AG04450 (cell line): Measurements from ENCODE around the gene HOXA9. TPM values are rescaled to one million over a fixed set of nuclear protein-coding genes. Genes with fewer than 3 reads are reported as not detected.

Source experiments
- CTCF ChIA-PET: fragments of 300-600, 350-600 bp; formaldehyde crosslinking; extraction: SDS; loops from one replicate; lab custom pipeline; 2022; ENCODE audit warnings: antibody characterized with exemption, inconsistent platforms; lab: Charles Lee
- POLR2A ChIA-PET: fragments of 350-600 bp; formaldehyde crosslinking; extraction: SDS; loops from one replicate; lab custom pipeline; 2021; ENCODE audit warnings: antibody characterized with exemption, inconsistent platforms; lab: Yijun Ruan, JAX
- DNase-seq: peaks from one replicate; pipeline ENCODE4 v3.0.0-alpha.2; 2011; ENCODE audit warnings: low read depth, low spot score
- H3K27ac ChIP-seq: one replicate; pipeline ENCODE4 v1.5.1; 2012; ENCODE audit warnings: low read depth, low read length, control low read depth
- H3K27me3 ChIP-seq: one replicate; pipeline ENCODE4 v1.6.0; 2012; ENCODE audit warnings: low read length; ENCODE audit not compliant: control insufficient read depth, insufficient read depth
- H3K4me3 ChIP-seq: 2 replicates; pipeline ENCODE4 v1.5.1; 2011; ENCODE audit warnings: mild to moderate bottlenecking, low read depth, low read length, control low read depth
- H3K9me3 ChIP-seq: 2 replicates; pipeline ENCODE4 v1.5.1; 2012; ENCODE audit warnings: low read length; ENCODE audit not compliant: control insufficient read depth, insufficient read depth
- CTCF ChIP-seq: IDR thresholded peaks from 2 replicates; pipeline ENCODE4 v1.5.1; 2011; ENCODE audit warnings: low read depth, low read length, control low read depth, inconsistent platforms
- polyA plus RNA-seq: library from polyadenylated mRNA; depleted of rRNA; stranded (reverse); fragments of >200 nt; gene quantifications from 2 replicates; pipeline ENCODE4 v1.2.3, GENCODE V29; 2011

Gene HOXA9
- polyA plus RNA-seq, 1 experiment, result 1.5 TPM

- no peak for DNase-seq
- POLR2A ChIA-PET, result no interaction called here
- no peak overlapping the region for H3K27ac ChIP-seq
- no peak for TF ChIP-seq CTCF
- H3K9me3 ChIP-seq, result peaks cover 11% of the 10 kb centered on the region; the same call in 1 of the 2 replicates
- H3K4me3 ChIP-seq, result no peak overlapping the region
- CTCF ChIA-PET, result interaction anchor here (4.2 kb wide), 1 partner anchor 1282 kb away, joined by 17 read pairs; no protein-coding TSS in a partner anchor
- peaks cover 89% of the 10 kb centered on the region for H3K27me3 ChIP-seq
These were observed 9.7 kb upstream of the HOXA9 start for GRCh38 chr7:27174874-27175625.

- no peak for DNase-seq
- Histone ChIP-seq H3K27me3 (peaks cover 88% of the 10 kb centered on the region), H3K27ac (no peak within 1 kb of the TSS), H3K4me3 (peak within 1 kb of the TSS; percentile 25), H3K9me3 (peaks cover 11% of the 10 kb centered on the region; the same call in 1 of the 2 replicates)
- ChIA-PET POLR2A (no interaction called here), CTCF (interaction anchor here (0.6 to 4.2 kb wide), 3 partner anchors 13 to 1281 kb away, joined by 3 to 17 read pairs (median 3); no protein-coding TSS in a partner anchor)
- TF ChIP-seq CTCF, result no peak
These were observed 8.9 kb upstream of the HOXA9 start, which contains the start of gene HOXA10 for GRCh38 chr7:27173956-27174873. Gene HOXA10, minus strand, starts transcription at chr7:27174320. Its CDS starts 14 bp downstream, at chr7:27174306.

GRCh38 chr7:27173511-27173955 is 8.2 kb upstream of the HOXA9 start:
- ChIA-PET CTCF (interaction anchor here (1.0 to 1.3 kb wide), 2 partner anchors 11 to 1280 kb away, joined by 3 to 5 read pairs; no protein-coding TSS in a partner anchor), POLR2A (no interaction called here)
- no peak for TF ChIP-seq CTCF
- H3K27ac ChIP-seq, result no peak overlapping the region
- no peak for DNase-seq
- peak overlapping the region; percentile 25; the same call in 1 of the 2 replicates for H3K4me3 ChIP-seq
- peaks cover 16% of the 10 kb centered on the region; the same call in 1 of the 2 replicates for H3K9me3 ChIP-seq
- peaks cover 89% of the 10 kb centered on the region for H3K27me3 ChIP-seq

GRCh38 chr7:27172823-27173510 is 7.6 kb upstream of the HOXA9 start:
- Histone ChIP-seq H3K27me3 (peaks cover 91% of the 10 kb centered on the region), H3K4me3 (peak overlapping the region; percentile 25), H3K27ac (no peak overlapping the region), H3K9me3 (peaks cover 20% of the 10 kb centered on the region; the same call in 1 of the 2 replicates)
- DNase-seq, result no peak
- ChIA-PET CTCF (interaction anchor here (0.6 to 1.3 kb wide), 3 partner anchors 10 to 1280 kb away, joined by 3 to 5 read pairs (median 3); no protein-coding TSS in a partner anchor), POLR2A (no interaction called here)
- no peak for TF ChIP-seq CTCF
